GM12891 (cell line): ENCODE data around the gene CYTL1.

Experiments used
- POLR2A ChIP-seq: IDR thresholded peaks from 2 replicates; pipeline ENCODE4 v1.6.1; 2011; ENCODE audit warnings: low read depth, low read length, control low read depth
- POLR2AphosphoS5 ChIP-seq: IDR thresholded peaks from 2 replicates; pipeline ENCODE4 v1.6.1; 2011; ENCODE audit warnings: low read depth, low read length, control low read depth
- TAF1 ChIP-seq: IDR thresholded peaks from 2 replicates; pipeline ENCODE4 v1.6.1; 2011; ENCODE audit warnings: low read depth, low read length, control low read depth

DNA sequence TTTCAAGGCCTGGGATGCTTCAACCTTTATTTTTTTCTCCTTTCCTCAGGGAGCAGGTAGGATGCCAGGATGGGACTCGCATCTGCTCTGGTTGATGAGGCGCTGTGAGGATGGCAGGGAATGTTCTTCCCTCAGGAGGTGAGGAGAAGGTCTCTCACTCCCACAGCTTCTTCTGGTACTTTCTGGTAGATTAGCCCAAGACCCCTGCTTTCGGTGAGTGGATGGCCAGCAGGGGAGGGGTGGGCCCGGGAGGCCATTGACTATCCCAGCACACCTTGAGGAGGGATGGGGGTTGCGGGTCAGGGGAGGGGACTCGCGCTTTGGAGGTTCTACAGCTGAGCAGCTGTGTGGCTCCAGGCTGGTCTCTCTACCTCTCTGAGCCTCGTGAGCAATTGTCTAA is 14.8 kb downstream of the CYTL1 start:
- TF ChIP-seq POLR2AphosphoS5 (no peak), POLR2A (no peak), TAF1 (no peak)
